HCT116 (cell line): ENCODE data around the gene EGLN3. TPM values are rescaled to one million over a fixed set of nuclear protein-coding genes. Genes with fewer than 3 reads are reported as not detected.

Experiments
- ATAC-seq: fragments of 200-7000 bp; cut with Tn5 transposase; 2 replicates; pipeline ENCODE4 v1.9.1; 2020; ENCODE audit warnings: mild to moderate bottlenecking, moderate library complexity
- BruUV-seq: library from RNA; stranded (reverse); fragments of 400-500 nt; replicated peaks from 2 replicates; lab custom pipeline; 2021; lab: Mats Ljungman, UMichigan
- CTCF ChIA-PET: fragments of 300-600 bp; sonication (Branson Sonifier 250); formaldehyde crosslinking; loops from one replicate; lab custom pipeline; 2021; ENCODE audit warnings: antibody characterized with exemption; lab: Charles Lee
- POLR2A ChIA-PET: fragments of 300-600, 350-600 bp; sonication (Branson Sonifier 250); formaldehyde crosslinking; loops from one replicate; lab custom pipeline; 2021; ENCODE audit warnings: antibody characterized with exemption; lab: Charles Lee
- RAD21 ChIA-PET, 2 experiments: fragments of 300-600 bp; sonication (Branson Sonifier 250); formaldehyde crosslinking; loops; one replicate each; lab custom pipeline; 2023; ENCODE audit warnings: low total read pairs in 2 of 2; ENCODE audit not compliant: uncharacterized antibody in 2 of 2, unreplicated experiment in 2 of 2, low non-redundant PET in 1 of 2; lab: Charles Lee
- DNase-seq: peaks from one replicate; pipeline ENCODE4 v3.0.0-alpha.2; 2010; ENCODE audit warnings: low read depth, low spot score
- H2AFZ ChIP-seq: fragments of 200-600 bp; shearing (Covaris generic), sonication (generic); 2 replicates; pipeline ENCODE4 v1.6.1; 2017; ENCODE audit warnings: low read depth, mixed run types, mixed read lengths, antibody characterized with exemption, low read length; ENCODE audit not compliant: poor library complexity, severe bottlenecking
- H3K27ac ChIP-seq: 2 replicates; pipeline ENCODE4 v1.5.1; 2012; ENCODE audit warnings: low read depth, low read length
- H3K27me3 ChIP-seq: fragments of 200-600 bp; sonication (generic); 2 replicates; pipeline ENCODE4 v1.6.1; 2016; ENCODE audit warnings: mixed run types, low read length, mixed read lengths; ENCODE audit not compliant: insufficient read depth
- H3K36me3 ChIP-seq, 2 experiments: fragments of 200-500 bp in 1 of 2; fragments of 200-600 bp in 1 of 2; sonication (Bioruptor generic) in 1 of 2; sonication (generic) in 1 of 2; 2 replicates each; pipeline versions ENCODE4 v1.5.1 to v1.6.1; 2014 to 2016; ENCODE audit warnings: low read length in 2 of 2, inconsistent platforms in 1 of 2, mixed read lengths in 1 of 2, mixed run types in 1 of 2; ENCODE audit not compliant: insufficient read depth in 2 of 2, control insufficient read depth in 1 of 2
- H3K4me1 ChIP-seq, 2 experiments: fragments of 200-600 bp in 1 of 2; sonication (generic) in 1 of 2; 2 replicates each; pipeline versions ENCODE4 v1.5.1 to v1.6.1; 2012 to 2017; ENCODE audit warnings: low read length in 2 of 2, inconsistent platforms in 1 of 2, mild to moderate bottlenecking in 1 of 2, mixed read lengths in 1 of 2, mixed run types in 1 of 2, moderate library complexity in 1 of 2; ENCODE audit not compliant: insufficient read depth in 2 of 2, control insufficient read depth in 1 of 2
- H3K4me2 ChIP-seq: fragments of 200-600 bp; sonication (generic); 2 replicates; pipeline ENCODE4 v1.6.1; 2017; ENCODE audit warnings: mixed run types, low read length, mixed read lengths
- H3K4me3 ChIP-seq, 2 experiments: fragments of 200-600 bp in 1 of 2; sonication (generic) in 1 of 2; replicated peaks in 1 of 2; 2 replicates each; pipeline ENCODE4 v1.5.1; 2011 to 2016; ENCODE audit warnings: low read length in 2 of 2, control low read depth in 1 of 2, low read depth in 1 of 2, mild to moderate bottlenecking in 1 of 2, mixed read lengths in 1 of 2, mixed run types in 1 of 2
- H3K79me2 ChIP-seq: fragments of 200-600 bp; sonication (generic); 2 replicates; pipeline ENCODE4 v1.6.1; 2017; ENCODE audit warnings: mild to moderate bottlenecking, mixed run types, low read length, moderate library complexity, mixed read lengths; ENCODE audit not compliant: insufficient read depth
- H3K9ac ChIP-seq: fragments of 200-600 bp; sonication (generic); 2 replicates; pipeline ENCODE4 v1.6.1; 2016; ENCODE audit warnings: low read length, mixed read lengths
- H3K9me2 ChIP-seq: fragments of 200-600 bp; sonication (generic), shearing (Covaris generic); 2 replicates; pipeline ENCODE4 v1.6.1; 2017; ENCODE audit warnings: mixed run types, mild to moderate bottlenecking, moderate library complexity; ENCODE audit not compliant: insufficient read depth
- H3K9me3 ChIP-seq, 2 experiments: fragments of 200-500 bp in 1 of 2; fragments of 200-600 bp in 1 of 2; sonication (Bioruptor generic) in 1 of 2; sonication (generic) in 1 of 2; 2 replicates each; pipeline ENCODE4 v1.6.1; 2014 to 2017; ENCODE audit warnings: low read length in 2 of 2, mixed read lengths in 2 of 2, inconsistent platforms in 1 of 2, low read depth in 1 of 2, mild to moderate bottlenecking in 1 of 2, mixed run types in 1 of 2, moderate library complexity in 1 of 2; ENCODE audit not compliant: control insufficient read depth in 1 of 2, insufficient read depth in 1 of 2
- H4K20me1 ChIP-seq: fragments of 200-600 bp; sonication (generic), shearing (Covaris generic); 2 replicates; pipeline ENCODE4 v1.6.1; 2017; ENCODE audit warnings: mixed run types, mild to moderate bottlenecking, moderate library complexity; ENCODE audit not compliant: insufficient read depth
- CTCF ChIP-seq, 3 experiments: fragments of 200-600 bp in 1 of 3; sonication (generic) in 1 of 3; IDR thresholded peaks in 2 of 3; conservative IDR thresholded peaks in 1 of 3; 2 replicates each; pipeline ENCODE4 v1.5.1; 2012 to 2017; ENCODE audit warnings: low read depth in 2 of 3, low read length in 2 of 3, antibody characterized with exemption in 1 of 3, borderline replicate concordance in 1 of 3, control low read depth in 1 of 3, mild to moderate bottlenecking in 1 of 3, mixed read lengths in 1 of 3, mixed run types in 1 of 3, moderate library complexity in 1 of 3; ENCODE audit not compliant: insufficient read depth in 1 of 3
- EGR1 ChIP-seq: IDR thresholded peaks from 2 replicates; pipeline ENCODE4 v1.6.1; 2012; ENCODE audit warnings: low read depth
- FOSL1 ChIP-seq: IDR thresholded peaks from 2 replicates; pipeline ENCODE4 v1.6.1; 2012; ENCODE audit warnings: low read depth
- JUND ChIP-seq: IDR thresholded peaks from 2 replicates; pipeline ENCODE4 v1.6.1; 2012
- POLR2A ChIP-seq: IDR thresholded peaks from 2 replicates; pipeline ENCODE4 v1.7.0; 2011; ENCODE audit warnings: borderline replicate concordance; ENCODE audit not compliant: insufficient read depth, insufficient read length; ENCODE audit errors: extremely low read depth
- POLR2AphosphoS5 ChIP-seq: IDR thresholded peaks from 2 replicates; pipeline ENCODE4 v1.6.1; 2011; ENCODE audit warnings: mild to moderate bottlenecking, low read depth, low read length, moderate library complexity
- TCF7L2 ChIP-seq: IDR thresholded peaks from 2 replicates; pipeline ENCODE4 v1.7.0; 2011; ENCODE audit warnings: borderline replicate concordance, inconsistent platforms; ENCODE audit not compliant: insufficient read depth, insufficient read length; ENCODE audit errors: extremely low read depth
- ZBTB33 ChIP-seq: IDR thresholded peaks from 2 replicates; pipeline ENCODE4 v1.6.1; 2011; ENCODE audit warnings: mild to moderate bottlenecking, low read length, moderate library complexity; ENCODE audit not compliant: insufficient replicate concordance; ENCODE audit errors: extremely low read depth
- intact Hi-C: fragments of 100-400 bp; cut with micrococcal nuclease; formaldehyde crosslinking; loops from 2 replicates; pipeline ENCODE4 v1.10.0; 2022
- total RNA-seq: library from RNA; stranded (reverse); gene quantifications from one replicate; pipeline ENCODE4 v1.2.1, GENCODE V29; 2021; ENCODE audit not compliant: unreplicated experiment

The EGLN3 gene
- total RNA-seq, 1 experiment from 2014 or later, result 13.6 TPM

- intact Hi-C loops, result no loop called here
- no peak for ATAC-seq
- no peak overlapping the region for H3K4me3 ChIP-seq
Observed at GRCh38 chr14:33903369-33903768, 47.5 kb downstream of the EGLN3 start.

More at GRCh38 chr14:33903369-33903768, 47.5 kb downstream of the EGLN3 start:
- DNase-seq, result no peak
- ChIA-PET CTCF (no interaction called here), RAD21 (no interaction called here), POLR2A (no interaction called here)
- Histone ChIP-seq H3K9me3 (no peaks in the 10 kb centered on the region), H3K4me1 (no peaks in the 10 kb centered on the region), H3K27ac (no peak overlapping the region), H3K4me2 (no peak overlapping the region), H3K27me3 (no peaks in the 10 kb centered on the region), H4K20me1 (no peaks in the 10 kb centered on the region), H3K9ac (no peak overlapping the region), H3K79me2 (no peaks in the 10 kb centered on the region), H3K9me2 (no peaks in the 10 kb centered on the region), H3K36me3 (no peaks in the 10 kb centered on the region), H2AFZ (no peak overlapping the region)
- TF ChIP-seq POLR2A (no peak), FOSL1 (no peak), CTCF (IDR thresholded peaks at IDR 0.05 in 2 of 3, conservative IDR thresholded peaks at IDR 0.05 in 1 of 3; ENCODE audit: borderline replicate concordance in 1 of 3, insufficient read depth in 1 of 3, low read depth in 2 of 3, low read length in 2 of 3) (no peak), JUND (no peak), EGR1 (no peak), ZBTB33 (no peak), TCF7L2 (no peak), POLR2AphosphoS5 (no peak)
- no TSS peak for BruUV-seq
